Heart right ventricle (tissue), 16 donors: ENCODE data around the gene SUMO2. TPM values are rescaled to one million over a fixed set of nuclear protein-coding genes. Genes with fewer than 3 reads are reported as not detected.
"Not testable (repeated sequence)": the region's sequence is repeated elsewhere in the genome, so short reads cannot be mapped to it uniquely, and the experiment has no call there.

Source experiments
- ATAC-seq, 8 donors: fragments of 200-7000 bp; cut with Tn5 transposase; one replicate each; pipeline ENCODE4 v1.9.1; 2020; ENCODE audit warnings: mild to moderate bottlenecking in 8 of 8, moderate library complexity in 8 of 8, moderate number of reproducible peaks in 1 of 8
- DNase-seq, 2 donors: peaks; one replicate each; pipeline ENCODE4 v3.0.0-alpha.2; 2020
- H3K27ac ChIP-seq, 10 donors: fragments of 200-600 bp; sonication (generic) in 2 of 10; one replicate each; pipeline versions ENCODE4 v1.5.0 to v1.8.0; 2020 to 2022; ENCODE audit warnings: mild to moderate bottlenecking in 3 of 10
- H3K27me3 ChIP-seq, 7 donors: fragments of 200-600 bp; one replicate each; pipeline ENCODE4 v1.8.0; 2021 to 2022; ENCODE audit warnings: mild to moderate bottlenecking in 2 of 7
- H3K36me3 ChIP-seq, 9 donors: fragments of 200-600 bp; sonication (generic) in 1 of 9; one replicate each; pipeline versions ENCODE4 v1.5.0 to v1.8.0; 2020 to 2022; ENCODE audit warnings: mild to moderate bottlenecking in 2 of 9
- H3K4me1 ChIP-seq, 9 donors: fragments of 200-600 bp; sonication (generic) in 1 of 9; one replicate each; pipeline versions ENCODE4 v1.5.0 to v1.8.0; 2020 to 2022; ENCODE audit warnings: mild to moderate bottlenecking in 4 of 9
- H3K4me3 ChIP-seq, 10 donors: fragments of 200-600 bp; sonication (generic) in 2 of 10; one replicate each; pipeline versions ENCODE4 v1.5.0 to v1.8.0; 2020 to 2022; ENCODE audit warnings: mild to moderate bottlenecking in 7 of 10, moderate library complexity in 2 of 10
- H3K9me3 ChIP-seq, 11 donors: fragments of 200-600 bp in 10 of 11; sonication (generic) in 2 of 11; one replicate each; pipeline versions ENCODE4 v1.5.0 to v1.8.0; 2013 to 2022; ENCODE audit warnings: mild to moderate bottlenecking in 2 of 11, control low read depth in 1 of 11, moderate library complexity in 1 of 11
- CTCF ChIP-seq, 9 donors: fragments of 200-600 bp; sonication (generic) in 2 of 9; IDR thresholded peaks; one replicate each; pipeline versions ENCODE4 v1.5.0 to v1.8.0; 2021 to 2022; ENCODE audit warnings: antibody characterized with exemption in 9 of 9, mild to moderate bottlenecking in 5 of 9, moderate library complexity in 1 of 9
- WGBS, 2 donors: extraction: QIAGEN DNeasy Blood & Tissue Kit; methylation state at CpG; one replicate each; pipeline ENCODE4 v1.1.7; 2013; ENCODE audit warnings: inconsistent platforms in 1 of 2; 5-methylcytosine and 5-hydroxymethylcytosine counted together
- intact Hi-C, 10 donors: fragments of 100-400 bp; cut with DNase I; formaldehyde crosslinking; loops; one replicate each; pipeline versions ENCODE4 v1.11.1 to v1.14.2; 2022
- polyA plus RNA-seq, 2 donors: library from polyadenylated mRNA; stranded (reverse); fragments of 200-250 nt; gene quantifications; one replicate each; pipeline ENCODE4 v1.2.3, GENCODE V29; 2013
- total RNA-seq, 10 donors: library from RNA; stranded (reverse); fragmentation: NEBNext Ultra II Directional in 3 of 10; extraction: Animal tissue kit (Norgen Biotek cat#: 25700) in 3 of 10; gene quantifications; one replicate each; pipeline versions ENCODE4 v1.2.1 to v1.2.4, GENCODE V29; 2021 to 2023
- donor health status: Arrhythmogenic right ventricular cardiomyopathy.
- donor health status: ischemic (EF 13 %, LVEDD 7.1; RV severe dilation, severe dysfunction).
- donor health status: healthy with polysubstance abuse.
- donor health status: DM: no; HTN: yes; CAD: no.
- donor health status: DM: no; HTN: no; CAD: no.
- donor health status: ischemic (EF 25% LVEDD 6.9; RV normal size, moderate dysfunction).
- donor health status: ischemic (EF 25% LVEDD 5.7; RV mildly dilated, moderate dysfunction).
- donor health status: healthy.
- donor health status: DM: yes; HTN: yes; CAD: no.
- donor health status: Ischemic cardiomyopathy.
- donor health status: ischemic (EF 35%, LVEDD 5.7; RV mildly dilated, moderate dysfunction).
- donor health status: nonischemic (EF 11% LVEDD 7.7; RV severe dilation, severe dysfunction).
- donor health status: DM: yes; HTN: yes; CAD: no.
- donor health status: PGD.
- donor health status: ischemic (EF 29% LVEDD 5.4; RV normal size, mild dysfunction).
- donor health status: nonischemic (EF 23%, LVEDD 6.1; RV moderate dilation, normal function).

SUMO2 gene
- total and polyA plus RNA-seq, 12 donors: 47.9 to 258 (median 212) TPM

GRCh38 chr17:75159196-75160031, 23.3 kb downstream of the SUMO2 start:
- intact Hi-C loops: loop anchor here in 2 of 10 donors (10.0 kb wide), 2 partner anchors 45 to 95 kb away; no protein-coding TSS in a partner anchor
- DNase-seq: no peak
- H3K4me3 ChIP-seq: no peak overlapping the region
- no peak for ATAC-seq
- no peaks in the 10 kb centered on the region for H3K9me3 ChIP-seq
- no peaks in the 10 kb centered on the region for H3K27me3 ChIP-seq
- no peak for TF ChIP-seq CTCF (IDR thresholded peaks at IDR 0.05)
- peaks cover 0 to 27% (median 9%) of the 10 kb centered on the region in 9 donors for H3K36me3 ChIP-seq
- peaks cover 0 to 7% (median 0%) of the 10 kb centered on the region in 9 donors for H3K4me1 ChIP-seq
- H3K27ac ChIP-seq: no peak overlapping the region
- WGBS, 2 donors: 93 to 96% methylated on average over 4 of the region's 4 CpGs

DNA sequence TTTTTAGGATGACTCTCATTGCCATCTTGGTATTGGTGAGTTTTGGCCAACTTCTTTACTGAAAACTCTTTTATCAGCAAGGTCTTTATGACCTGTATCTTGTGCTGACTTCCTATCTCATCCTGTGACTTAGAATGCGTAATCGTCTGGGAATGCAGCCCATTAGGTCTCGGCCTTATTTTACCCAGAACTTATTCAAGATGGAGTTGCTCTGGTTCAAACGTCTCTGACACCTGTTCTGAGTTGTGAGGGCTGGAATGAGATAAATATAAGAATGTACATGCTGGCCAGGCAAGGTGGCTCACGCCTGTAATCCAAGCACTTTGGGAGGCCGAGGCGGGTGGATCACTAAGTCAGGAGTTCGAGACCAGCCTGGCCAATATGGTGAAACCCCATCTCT, 24.3 kb downstream of the SUMO2 start:
- DNase-seq, H3K4me3 ChIP-seq, intact Hi-C loops, H3K9me3 ChIP-seq, H3K27me3 ChIP-seq, H3K27ac ChIP-seq, ATAC-seq: not testable (repeated sequence)
- 92 to 93% methylated on average over 8 of the region's 8 CpGs for WGBS, 2 donors
- H3K4me1 ChIP-seq: peaks cover 0 to 10% (median 4%) of the 10 kb centered on the region in 9 donors
- H3K36me3 ChIP-seq: peaks cover 0 to 18% (median 3%) of the 10 kb centered on the region in 9 donors

GRCh38 chr17:75155191-75155601, 27.6 kb downstream of the SUMO2 start:
- TF ChIP-seq CTCF (IDR thresholded peaks at IDR 0.05): no peak
- intact Hi-C loops: loop anchor here in 1 of 10 donors (2.0 kb wide), 1 partner anchor 28 kb away; the partner anchor contains the start of gene SUMO2
- Histone ChIP-seq H3K4me1 (peaks cover 0 to 26% (median 13%) of the 10 kb centered on the region in 9 donors), H3K9me3 (no peaks in the 10 kb centered on the region), H3K4me3 (peak overlapping the region in 4 of 10 donors; percentile 76 to 93 (median 84)), H3K27me3 (no peaks in the 10 kb centered on the region), H3K27ac (peak overlapping the region in 3 of 10 donors; percentile 10 to 84 (median 81)), H3K36me3 (peaks cover 0 to 12% (median 0%) of the 10 kb centered on the region in 9 donors)
- DNase-seq (no peak), ATAC-seq (no peak)
- WGBS, 2 donors: 88 to 93% methylated on average over 3 of the region's 3 CpGs

DNA sequence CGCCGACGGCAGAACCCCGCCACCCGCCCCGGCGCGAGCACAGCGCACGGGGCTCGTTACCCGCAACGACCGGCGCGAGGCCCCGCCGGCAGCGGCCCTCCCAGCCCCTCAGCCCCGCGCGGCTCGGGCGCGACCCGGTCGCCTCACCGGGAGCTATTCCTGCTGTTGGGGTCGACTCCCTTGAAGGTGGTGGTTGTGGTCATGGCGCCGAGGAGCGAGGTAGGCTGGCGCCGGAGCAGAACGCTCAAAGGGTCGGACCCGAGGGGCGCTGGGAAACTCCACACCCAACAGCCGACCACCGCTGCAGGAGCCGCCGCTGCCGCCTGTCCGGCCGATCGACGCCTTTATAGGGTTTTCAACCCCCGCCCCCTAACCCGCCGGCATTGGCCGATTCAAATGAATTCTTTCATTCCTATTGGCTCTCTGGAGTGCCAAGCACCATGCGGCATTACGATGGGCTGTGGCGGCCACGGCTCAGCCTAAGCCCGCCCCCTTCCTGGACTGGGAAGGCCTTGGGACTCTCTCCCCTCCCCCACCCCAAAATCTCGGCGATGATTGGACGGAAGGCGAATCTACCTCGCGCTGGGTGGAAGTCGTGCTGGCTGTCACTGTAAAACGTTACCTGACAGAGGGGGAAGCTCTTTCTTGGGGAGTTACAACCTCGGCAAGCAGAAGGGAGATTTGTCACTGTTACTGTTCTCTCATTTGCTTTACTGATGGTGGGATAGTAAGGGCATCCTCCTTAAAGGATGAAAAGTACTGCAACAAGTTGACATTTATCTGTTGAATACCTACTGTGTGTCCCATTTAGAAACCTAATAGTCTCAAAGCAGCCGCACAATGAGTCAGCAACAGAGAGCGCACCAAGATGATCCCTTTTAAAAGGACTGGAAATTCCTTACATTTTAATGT, 28.3 kb downstream of the SUMO2 start, which contains the start of gene JPT1:
TSS of gene JPT1 (minus strand) at position 318 of the 912 bp plus-strand sequence. CDS start at position 203, 115 bp downstream.
- ATAC-seq: peak; percentile 100
- DNase-seq: peak; percentile 96 to 99
- 2 to 3% methylated on average over 48 to 67 of the region's 67 CpGs for WGBS, 2 donors
- Histone ChIP-seq H3K9me3 (no peaks in the 10 kb centered on the region), H3K27ac (peak within 1 kb of the TSS in 9 of 10 donors; percentile 52 to 94 (median 84)), H3K36me3 (peaks cover 0 to 5% (median 0%) of the 10 kb centered on the region in 9 donors), H3K4me3 (peak within 1 kb of the TSS; percentile 43 to 93 (median 80)), H3K27me3 (no peaks in the 10 kb centered on the region), H3K4me1 (peaks cover 0 to 26% (median 13%) of the 10 kb centered on the region in 9 donors)
- TF ChIP-seq CTCF (IDR thresholded peaks at IDR 0.05): no peak
- intact Hi-C loops: loop anchor here in 2 of 10 donors (2.0 to 5.0 kb wide), 2 partner anchors 28 to 42 kb away; partner anchors contain the start of gene SUMO2 (in 1 of the 2)
